SK-N-SH (cell line): ENCODE measurements around the gene NT5C3A. TPM values are rescaled to one million over a fixed set of nuclear protein-coding genes. Genes with fewer than 3 reads are reported as not detected.
A peak's percentile ranks its signal among the peaks of the same experiment; 100 is the strongest.

Source experiments
- CTCF ChIA-PET: fragments of 300-600, 350-600 bp; formaldehyde crosslinking; extraction: SDS; loops from one replicate; lab custom pipeline; 2021; lab: Yijun Ruan, JAX
- POLR2A ChIA-PET: fragments of 350-600 bp; sonication (Branson Sonifier 250); formaldehyde crosslinking; extraction: SDS; loops from one replicate; lab custom pipeline; 2020; ENCODE audit warnings: antibody characterized with exemption, inconsistent platforms; lab: Yijun Ruan, JAX
- DNase-seq: peaks from one replicate; pipeline ENCODE4 v3.0.0; 2012
- H2AFZ ChIP-seq: fragments of 200-600 bp; sonication (generic); 2 replicates; pipeline ENCODE4 v1.8.1; 2016; ENCODE audit warnings: antibody characterized with exemption, mild to moderate bottlenecking, low read depth
- H3F3A ChIP-seq: fragments of 200-600 bp; sonication (generic); replicated peaks from 2 replicates; pipeline ENCODE3; 2016; ENCODE audit warnings: antibody characterized with exemption, mild to moderate bottlenecking; ENCODE audit not compliant: insufficient read depth
- H3K27ac ChIP-seq, 2 experiments: fragments of 200-500 bp in 1 of 2; fragments of 200-600 bp in 1 of 2; sonication (Bioruptor generic) in 1 of 2; sonication (generic), shearing (Covaris generic) in 1 of 2; 2 replicates each; pipeline versions ENCODE4 v1.5.1 to v1.6.1; 2014 to 2016; ENCODE audit warnings: low read depth in 2 of 2, inconsistent platforms in 1 of 2, low read length in 1 of 2, mild to moderate bottlenecking in 1 of 2, mixed read lengths in 1 of 2
- H3K27me3 ChIP-seq: fragments of 200-600 bp; sonication (generic), shearing (Covaris generic); 2 replicates; pipeline ENCODE4 v1.6.1; 2016; ENCODE audit warnings: mixed run types; ENCODE audit not compliant: insufficient read depth
- H3K36me3 ChIP-seq, 2 experiments: fragments of 200-500 bp in 1 of 2; fragments of 200-600 bp in 1 of 2; sonication (Bioruptor generic) in 1 of 2; sonication (generic) in 1 of 2; replicated peaks in 1 of 2; 2 replicates each; pipeline versions ENCODE3 to v1.5.1; 2014 to 2016; ENCODE audit warnings: low read length in 1 of 2, mild to moderate bottlenecking in 1 of 2; ENCODE audit not compliant: insufficient read depth in 2 of 2, control insufficient read depth in 1 of 2
- H3K4me1 ChIP-seq, 2 experiments: fragments of 200-500 bp in 1 of 2; fragments of 200-600 bp in 1 of 2; sonication (Bioruptor generic) in 1 of 2; sonication (generic), shearing (Covaris generic) in 1 of 2; 2 replicates each; pipeline versions ENCODE4 v1.5.1 to v1.6.1; 2014 to 2016; ENCODE audit warnings: low read depth in 1 of 2, low read length in 1 of 2, mixed run types in 1 of 2; ENCODE audit not compliant: insufficient read depth in 2 of 2, control insufficient read depth in 1 of 2
- H3K4me2 ChIP-seq: fragments of 200-600 bp; sonication (generic), shearing (Covaris generic); 2 replicates; pipeline ENCODE4 v1.6.1; 2017; ENCODE audit warnings: mixed run types
- H3K4me3 ChIP-seq, 2 experiments: fragments of 200-500 bp in 1 of 2; fragments of 200-600 bp in 1 of 2; sonication (Bioruptor generic) in 1 of 2; sonication (generic), shearing (Covaris generic) in 1 of 2; 2 replicates each; pipeline versions ENCODE4 v1.5.1 to v1.8.1; 2014 to 2016; ENCODE audit warnings: low read depth in 2 of 2, inconsistent platforms in 1 of 2, low read length in 1 of 2, mild to moderate bottlenecking in 1 of 2, mixed read lengths in 1 of 2, moderate library complexity in 1 of 2
- H3K79me2 ChIP-seq: fragments of 200-600 bp; sonication (generic); 2 replicates; pipeline ENCODE4 v1.8.1; 2017; ENCODE audit warnings: mild to moderate bottlenecking; ENCODE audit not compliant: insufficient read depth
- H3K9ac ChIP-seq: fragments of 200-600 bp; sonication (generic); 2 replicates; pipeline ENCODE4 v1.6.1; 2017; ENCODE audit warnings: mixed run types
- H3K9me2 ChIP-seq: fragments of 200-600 bp; sonication (generic); 2 replicates; pipeline ENCODE4 v1.6.1; 2017; ENCODE audit warnings: mixed run types
- H3K9me3 ChIP-seq: fragments of 200-600 bp; sonication (generic); 2 replicates; pipeline ENCODE4 v1.6.1; 2017; ENCODE audit warnings: mixed run types, mild to moderate bottlenecking, moderate library complexity
- H4K20me1 ChIP-seq: fragments of 200-600 bp; sonication (generic); 2 replicates; pipeline ENCODE4 v1.6.1; 2017; ENCODE audit warnings: mild to moderate bottlenecking, mixed run types; ENCODE audit not compliant: insufficient read depth
- ELF1 ChIP-seq: IDR thresholded peaks from 2 replicates; pipeline ENCODE4 v1.4.0; 2012
- FOSL2 ChIP-seq: IDR thresholded peaks from 2 replicates; pipeline ENCODE4 v1.4.0; 2012; ENCODE audit warnings: low read depth, mild to moderate bottlenecking, moderate library complexity, borderline replicate concordance
- FOXJ3 ChIP-seq: sonication (generic); formaldehyde crosslinking; IDR thresholded peaks from 2 replicates; pipeline ENCODE4 v1.5.1; 2020; ENCODE audit warnings: mild to moderate bottlenecking, missing genetic modification reagents
- FOXM1 ChIP-seq: IDR thresholded peaks from 2 replicates; pipeline ENCODE4 v1.4.0; 2012; ENCODE audit warnings: low read depth, mild to moderate bottlenecking
- GABPA ChIP-seq: IDR thresholded peaks from 2 replicates; pipeline ENCODE4 v1.4.0; 2012; ENCODE audit warnings: low read depth, mild to moderate bottlenecking
- GATA2 ChIP-seq: sonication (generic); formaldehyde crosslinking; IDR thresholded peaks from 2 replicates; pipeline ENCODE4 v1.5.0; 2020; ENCODE audit warnings: mild to moderate bottlenecking, missing genetic modification reagents
- MAX ChIP-seq: IDR thresholded peaks from 2 replicates; pipeline ENCODE4 v1.4.0; 2012; ENCODE audit warnings: low read depth
- MEF2A ChIP-seq: IDR thresholded peaks from 2 replicates; pipeline ENCODE4 v1.4.0; 2012; ENCODE audit warnings: low read depth, borderline replicate concordance
- MXI1 ChIP-seq: IDR thresholded peaks from 2 replicates; pipeline ENCODE4 v1.6.1; 2012; ENCODE audit warnings: mild to moderate bottlenecking, low read depth, low read length, improper control_type of control experiment
- NFIC ChIP-seq: IDR thresholded peaks from 2 replicates; pipeline ENCODE4 v1.4.0; 2012; ENCODE audit warnings: borderline replicate concordance
- NRF1 ChIP-seq: IDR thresholded peaks from 2 replicates; pipeline ENCODE4 v1.6.1; 2012; ENCODE audit warnings: low read depth, mild to moderate bottlenecking, low read length
- RAD21 ChIP-seq: IDR thresholded peaks from 2 replicates; pipeline ENCODE4 v1.6.1; 2012; ENCODE audit warnings: mild to moderate bottlenecking, low read length
- RCOR1 ChIP-seq: fragments of 150-350 bp; IDR thresholded peaks from 2 replicates; pipeline ENCODE4 v1.6.1; 2017; ENCODE audit warnings: antibody characterized with exemption, low read length
- REST ChIP-seq: IDR thresholded peaks from 2 replicates; pipeline ENCODE4 v1.6.1; 2012; ENCODE audit warnings: mild to moderate bottlenecking, low read depth, low read length, moderate library complexity
- SMC3 ChIP-seq: IDR thresholded peaks from 2 replicates; pipeline ENCODE4 v1.6.1; 2012; ENCODE audit warnings: low read depth, low read length, improper control_type of control experiment
- TAF1 ChIP-seq: IDR thresholded peaks from 2 replicates; pipeline ENCODE4 v1.6.1; 2012; ENCODE audit warnings: low read depth, mild to moderate bottlenecking, low read length, moderate library complexity, borderline replicate concordance
- TEAD4 ChIP-seq: IDR thresholded peaks from 2 replicates; pipeline ENCODE4 v1.4.0; 2012; ENCODE audit warnings: mild to moderate bottlenecking, borderline replicate concordance; ENCODE audit not compliant: insufficient read depth
- WGBS: methylation state at CpG from one replicate; pipeline ENCODE4 v1.1.6; 2017; ENCODE audit warnings: low lambda C conversion rate; 5-methylcytosine and 5-hydroxymethylcytosine counted together
- polyA plus RNA-seq, 3 experiments: library from polyadenylated mRNA; depleted of rRNA; stranded (reverse); fragments of >200 nt; gene quantifications; 2 replicates each; pipeline ENCODE4 v1.2.3, GENCODE V29; 2012
- TF ChIP-seq, protein P1 (sequence below): IDR thresholded peaks from 2 replicates; pipeline ENCODE4; 2012

The NT5C3A gene
- polyA plus RNA-seq, 1 of the 3 experiments (the other 2 are of a cell fraction), result 13.2 TPM

- Histone ChIP-seq H2AFZ (no peak overlapping the region), H3K27ac (no peak overlapping the region), H3K4me1 (peaks cover 14 to 23% of the 10 kb centered on the region in 2 experiments; a peak in 3 of 4 replicates), H3K27me3 (no peaks in the 10 kb centered on the region), H3K9me3 (no peaks in the 10 kb centered on the region), H3F3A (peaks cover 12% of the 10 kb centered on the region), H3K9me2 (no peaks in the 10 kb centered on the region), H3K4me3 (no peak overlapping the region), H3K79me2 (peaks cover 97% of the 10 kb centered on the region), H4K20me1 (no peaks in the 10 kb centered on the region), H3K4me2 (0 out of 2 replicates have a peak overlapping the region, but pooled peaks have one; percentile 15), H3K36me3 (peaks cover 0 to 2% of the 10 kb centered on the region in 2 experiments), H3K9ac (no peak overlapping the region)
- ChIA-PET POLR2A (no interaction called here), CTCF (interaction anchor here (1.3 to 2.1 kb wide), 7 partner anchors 8 to 241 kb away, joined by 4 to 9 read pairs (median 6); partner anchors contain the start of gene RP9)
- WGBS, result 85% methylated on average over 9 of the region's 9 CpGs
- TF ChIP-seq NRF1, result no peak
- no peak for TF ChIP-seq GABPA
- no peak for TF ChIP-seq MXI1
- no peak for TF ChIP-seq ELF1
- TF ChIP-seq TEAD4, result no peak
- no peak for TF ChIP-seq SMC3
- TF ChIP-seq MEF2A, result no peak
- TF ChIP-seq NFIC, result no peak
- no peak for TF ChIP-seq RAD21
- TF ChIP-seq, protein P1, sequence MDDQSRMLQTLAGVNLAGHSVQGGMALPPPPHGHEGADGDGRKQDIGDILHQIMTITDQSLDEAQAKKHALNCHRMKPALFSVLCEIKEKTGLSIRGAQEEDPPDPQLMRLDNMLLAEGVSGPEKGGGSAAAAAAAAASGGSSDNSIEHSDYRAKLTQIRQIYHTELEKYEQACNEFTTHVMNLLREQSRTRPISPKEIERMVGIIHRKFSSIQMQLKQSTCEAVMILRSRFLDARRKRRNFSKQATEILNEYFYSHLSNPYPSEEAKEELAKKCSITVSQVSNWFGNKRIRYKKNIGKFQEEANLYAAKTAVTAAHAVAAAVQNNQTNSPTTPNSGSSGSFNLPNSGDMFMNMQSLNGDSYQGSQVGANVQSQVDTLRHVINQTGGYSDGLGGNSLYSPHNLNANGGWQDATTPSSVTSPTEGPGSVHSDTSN, result no peak
- TF ChIP-seq TAF1, result no peak
- TF ChIP-seq RCOR1, result no peak
- no peak for DNase-seq
Observed at GRCh38 chr7:33040803-33041516, 21.6 kb downstream of the NT5C3A start.

DNA sequence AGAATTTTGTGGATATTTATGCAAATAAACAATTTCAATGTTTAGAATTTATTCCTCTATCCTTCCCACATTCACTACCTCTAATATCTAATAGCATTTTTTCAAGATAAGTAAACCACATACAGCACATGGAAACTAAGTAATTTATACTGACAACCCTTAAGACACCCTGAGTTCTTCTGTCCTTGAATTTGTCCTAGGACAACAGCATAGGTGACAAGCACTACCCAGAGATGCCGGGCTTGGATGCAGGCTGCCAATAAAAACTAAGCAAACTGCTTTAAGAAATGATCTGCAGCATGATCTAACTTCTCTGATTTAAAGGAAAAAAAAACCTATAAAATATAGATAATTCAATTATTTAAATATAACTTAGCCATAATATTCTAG is 22.7 kb downstream of the NT5C3A start:
- peaks cover 14 to 19% of the 10 kb centered on the region in 2 experiments; a peak in 3 of 4 replicates for H3K4me1 ChIP-seq
- CTCF ChIA-PET, result interaction anchor here (1.0 to 2.1 kb wide), 7 partner anchors 9 to 240 kb away, joined by 3 to 9 read pairs (median 5); partner anchors contain the start of gene RP9
- POLR2A ChIA-PET, result no interaction called here
- peaks cover 11% of the 10 kb centered on the region for H3F3A ChIP-seq
- H3K4me3 ChIP-seq, result peak overlapping the region; percentile 45 to 56
- H3K27me3 ChIP-seq, result no peaks in the 10 kb centered on the region
- TF ChIP-seq REST, result no peak
- no peak for TF ChIP-seq GATA2 (CRISPR knock-in tag)
- no peak for TF ChIP-seq MEF2A
- TF ChIP-seq FOSL2, result no peak
- TF ChIP-seq FOXJ3, result no peak
- TF ChIP-seq FOXM1, result no peak
- no peak for TF ChIP-seq MAX
- no peak for TF ChIP-seq TAF1
- TF ChIP-seq GABPA, result no peak
- TF ChIP-seq RAD21, result no peak
- TF ChIP-seq, all 33 proteins: peak for 0
- H4K20me1 ChIP-seq, result no peaks in the 10 kb centered on the region
- peak overlapping the region; percentile 43; the same call in 1 of the 2 replicates for H3K9ac ChIP-seq
- peak overlapping the region in 1 of 2 experiments; percentile 31; a peak in 1 of 4 replicates for H3K27ac ChIP-seq
- WGBS, result 77% methylated on average over 1 of the region's 1 CpG
- H3K79me2 ChIP-seq, result peaks cover 95% of the 10 kb centered on the region
- H3K36me3 ChIP-seq, result peaks cover 4 to 10% of the 10 kb centered on the region in 2 experiments
- H3K9me3 ChIP-seq, result no peaks in the 10 kb centered on the region
- peak overlapping the region; percentile 22 for H2AFZ ChIP-seq
- DNase-seq, result no peak
- H3K9me2 ChIP-seq, result no peaks in the 10 kb centered on the region
- peak overlapping the region; percentile 76 for H3K4me2 ChIP-seq
